Kidney epithelial cell (primary cell): Measurements from ENCODE around the gene ABI1. TPM values are rescaled to one million over a fixed set of nuclear protein-coding genes. Genes with fewer than 3 reads are reported as not detected.

Experiments
- DNase-seq: peaks from one replicate; pipeline ENCODE4 v3.0.0-alpha.2; 2010; ENCODE audit warnings: low read depth
- H3K27me3 ChIP-seq: 2 replicates; pipeline ENCODE4 v1.6.0; 2011; ENCODE audit warnings: low read length; ENCODE audit not compliant: control insufficient read depth, insufficient read depth
- H3K36me3 ChIP-seq: 2 replicates; pipeline ENCODE4 v1.5.1; 2011; ENCODE audit warnings: low read length; ENCODE audit not compliant: control insufficient read depth, insufficient read depth
- H3K4me3 ChIP-seq: 2 replicates; pipeline ENCODE4 v1.5.1; 2011; ENCODE audit warnings: low read depth, mild to moderate bottlenecking, control low read depth, low read length
- total RNA-seq: library from RNA; depleted of rRNA; stranded (reverse); fragments of >200 nt; gene quantifications from 2 replicates; pipeline ENCODE4 v1.2.3, GENCODE V29; 2015
- TF ChIP-seq, protein P1 (sequence below): IDR thresholded peaks from 2 replicates; pipeline ENCODE4 v1.5.1; 2011; ENCODE audit warnings: mild to moderate bottlenecking, moderate library complexity, low read length, control low read depth, inconsistent platforms; ENCODE audit not compliant: insufficient read depth, poor library complexity, severe bottlenecking

Gene ABI1
- total RNA-seq, 1 donor from 2014 or later, result 41.6 TPM

GRCh38 chr10:26832960-26833359 is 27.8 kb downstream of the ABI1 start:
- Histone ChIP-seq H3K27me3 (no peaks in the 10 kb centered on the region), H3K36me3 (no peaks in the 10 kb centered on the region), H3K4me3 (no peak overlapping the region)
- DNase-seq, result no peak
- TF ChIP-seq, protein P1, sequence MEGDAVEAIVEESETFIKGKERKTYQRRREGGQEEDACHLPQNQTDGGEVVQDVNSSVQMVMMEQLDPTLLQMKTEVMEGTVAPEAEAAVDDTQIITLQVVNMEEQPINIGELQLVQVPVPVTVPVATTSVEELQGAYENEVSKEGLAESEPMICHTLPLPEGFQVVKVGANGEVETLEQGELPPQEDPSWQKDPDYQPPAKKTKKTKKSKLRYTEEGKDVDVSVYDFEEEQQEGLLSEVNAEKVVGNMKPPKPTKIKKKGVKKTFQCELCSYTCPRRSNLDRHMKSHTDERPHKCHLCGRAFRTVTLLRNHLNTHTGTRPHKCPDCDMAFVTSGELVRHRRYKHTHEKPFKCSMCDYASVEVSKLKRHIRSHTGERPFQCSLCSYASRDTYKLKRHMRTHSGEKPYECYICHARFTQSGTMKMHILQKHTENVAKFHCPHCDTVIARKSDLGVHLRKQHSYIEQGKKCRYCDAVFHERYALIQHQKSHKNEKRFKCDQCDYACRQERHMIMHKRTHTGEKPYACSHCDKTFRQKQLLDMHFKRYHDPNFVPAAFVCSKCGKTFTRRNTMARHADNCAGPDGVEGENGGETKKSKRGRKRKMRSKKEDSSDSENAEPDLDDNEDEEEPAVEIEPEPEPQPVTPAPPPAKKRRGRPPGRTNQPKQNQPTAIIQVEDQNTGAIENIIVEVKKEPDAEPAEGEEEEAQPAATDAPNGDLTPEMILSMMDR, result no peak

DNA sequence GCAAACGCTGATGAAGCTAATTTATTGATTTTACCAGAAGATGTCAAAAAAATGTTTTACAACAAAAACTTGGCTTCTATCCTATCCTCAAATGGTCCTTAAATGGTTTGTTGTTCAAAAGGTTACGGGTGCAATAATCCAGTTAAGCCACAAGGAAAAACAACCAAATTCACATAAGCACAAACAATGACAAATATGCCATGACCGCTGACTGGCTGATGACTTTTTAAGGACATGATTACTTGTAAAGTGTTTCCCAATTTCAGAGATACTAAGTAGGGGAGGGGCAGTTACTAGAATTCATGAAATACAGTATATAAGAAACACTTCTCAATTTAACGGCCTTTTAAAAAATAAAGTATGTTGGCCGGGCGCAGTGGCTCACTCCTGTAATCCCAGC is 28.8 kb downstream of the ABI1 start:
- Histone ChIP-seq H3K36me3 (no peaks in the 10 kb centered on the region), H3K27me3 (no peaks in the 10 kb centered on the region), H3K4me3 (no peak overlapping the region)
- DNase-seq, result no peak
- TF ChIP-seq, protein P1, result no peak

DNA sequence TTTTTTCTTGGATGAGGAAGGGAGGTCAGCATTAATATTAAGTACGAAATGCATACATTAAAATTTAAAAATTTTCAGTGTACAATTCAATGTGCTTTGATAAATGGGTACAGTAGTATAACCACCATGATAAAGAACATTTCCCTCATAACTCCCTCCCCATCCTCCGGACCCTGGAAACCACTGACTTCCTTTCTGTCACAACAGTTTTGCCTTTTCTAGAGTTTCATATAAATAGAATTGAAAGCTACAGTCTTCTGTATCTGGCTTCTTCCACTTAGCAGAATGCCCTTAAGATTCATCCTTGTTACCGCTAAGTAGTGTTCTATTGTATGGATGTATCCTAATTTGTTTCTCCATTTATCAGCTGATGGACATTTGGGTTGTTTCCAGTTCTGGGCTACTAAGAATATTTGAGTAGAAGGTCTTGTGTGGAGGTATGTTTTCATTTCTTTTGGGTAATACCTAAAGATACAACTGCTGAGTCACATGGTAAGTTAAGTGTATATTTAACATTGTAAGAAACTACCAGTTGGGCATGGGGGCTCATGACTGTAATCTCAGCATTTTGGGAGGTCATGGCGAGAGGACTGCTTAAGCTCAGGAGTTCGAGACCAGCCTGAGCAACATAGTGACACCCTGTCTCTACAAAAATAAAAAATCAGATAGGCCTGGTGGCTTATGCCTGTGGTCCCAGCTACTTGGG is 30.8 kb downstream of the ABI1 start:
- Histone ChIP-seq H3K27me3 (no peaks in the 10 kb centered on the region), H3K4me3 (no peak overlapping the region), H3K36me3 (no peaks in the 10 kb centered on the region)
- TF ChIP-seq, protein P1, result no peak
- DNase-seq, result no peak

- DNase-seq, result no peak
- TF ChIP-seq, protein P1, result no peak
- Histone ChIP-seq H3K27me3 (no peaks in the 10 kb centered on the region), H3K36me3 (no peaks in the 10 kb centered on the region), H3K4me3 (no peak overlapping the region)
Observed at GRCh38 chr10:26824015-26824690, 36.6 kb downstream of the ABI1 start.

DNA sequence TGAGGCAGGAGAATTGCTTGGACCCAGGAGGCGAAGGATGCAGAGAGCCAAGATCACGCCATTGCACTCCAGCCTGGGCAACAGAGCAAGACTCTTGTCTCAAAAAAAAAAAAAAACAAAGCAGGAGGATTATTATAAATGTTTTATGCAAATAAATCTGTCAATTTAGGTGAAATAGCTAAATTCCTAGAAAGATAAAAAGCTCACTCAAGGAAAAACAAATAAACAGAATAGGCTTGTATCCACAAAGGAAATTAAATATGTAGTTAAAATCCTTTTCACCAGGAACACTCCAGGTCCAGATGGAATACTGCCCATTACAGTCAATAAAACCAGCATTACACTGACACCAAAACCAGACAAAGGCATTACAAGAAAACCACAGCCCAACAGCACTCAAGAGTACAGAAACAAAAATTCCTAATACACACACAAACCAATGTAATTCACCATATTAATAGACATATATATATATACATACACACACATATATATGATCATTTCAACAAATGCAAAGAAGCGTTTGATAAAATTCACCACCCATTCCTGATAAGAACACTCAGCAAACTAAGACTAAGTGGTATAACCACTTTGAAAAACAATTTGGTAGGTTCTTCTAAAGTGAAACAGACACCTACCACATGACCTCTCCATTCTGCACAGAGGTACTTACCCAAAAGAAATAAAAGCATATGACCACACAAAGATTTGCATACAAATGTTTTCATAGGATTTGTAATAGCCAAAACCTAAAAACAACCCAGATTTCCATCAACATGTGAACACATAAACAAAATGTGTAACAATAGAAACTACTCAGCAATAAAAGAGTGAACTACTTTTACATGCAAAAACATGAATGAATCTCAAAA is 38.8 kb downstream of the ABI1 start:
- no peak overlapping the region for H3K4me3 ChIP-seq
- no peaks in the 10 kb centered on the region for H3K36me3 ChIP-seq
- no peak for DNase-seq
- H3K27me3 ChIP-seq, result no peaks in the 10 kb centered on the region
- TF ChIP-seq, protein P1, result no peak
